HAP-1 (cell line): ENCODE data around the gene PEX12.
"Not testable (repeated sequence)": the region's sequence is repeated elsewhere in the genome, so short reads cannot be mapped to it uniquely, and the experiment has no call there.

Experiments
- DNase-seq, 2 experiments: peaks; one replicate each; pipeline ENCODE4 v3.0.0-alpha.2; 2016 to 2020; ENCODE audit warnings: low spot score in 2 of 2
- H3K27me3 ChIP-seq: fragments of 250-450 bp; sonication (Bioruptor Pico); 2 replicates; pipeline ENCODE4 v1.5.1; 2020; ENCODE audit warnings: low read depth, mild to moderate bottlenecking, moderate library complexity
- H3K36me3 ChIP-seq: fragments of 250-450 bp; sonication (Bioruptor Pico); replicated peaks from 2 replicates; pipeline ENCODE4 v1.5.1; 2020; ENCODE audit warnings: mild to moderate bottlenecking
- H3K4me1 ChIP-seq: fragments of 250-450 bp; sonication (Bioruptor Pico); 2 replicates; pipeline ENCODE4 v1.5.1; 2020; ENCODE audit warnings: mild to moderate bottlenecking
- H3K4me3 ChIP-seq: fragments of 250-450 bp; sonication (Bioruptor Pico); 2 replicates; pipeline ENCODE4 v1.5.1; 2020; ENCODE audit warnings: mild to moderate bottlenecking, moderate library complexity
- H3K9me3 ChIP-seq: fragments of 250-450 bp; sonication (Bioruptor Pico); 2 replicates; pipeline ENCODE4 v1.5.1; 2020; ENCODE audit warnings: mild to moderate bottlenecking, moderate library complexity
- in situ Hi-C: fragments of 300-500 bp; cut with MboI; formaldehyde crosslinking; loops from 3 replicates; pipeline ENCODE4 v1.14.3; 2020; ENCODE audit warnings: low sequenced_read_pairs, inconsistent platforms, mixed read lengths

Gene PEX12

GRCh38 chr17:35596530-35597233, 18.3 kb upstream of the PEX12 start:
- Histone ChIP-seq H3K4me1 (no peaks in the 10 kb centered on the region), H3K36me3 (peaks cover 72% of the 10 kb centered on the region), H3K27me3 (no peaks in the 10 kb centered on the region), H3K9me3 (no peaks in the 10 kb centered on the region), H3K4me3 (no peak overlapping the region)
- DNase-seq = no peak
- in situ Hi-C loops = no loop called here

DNA sequence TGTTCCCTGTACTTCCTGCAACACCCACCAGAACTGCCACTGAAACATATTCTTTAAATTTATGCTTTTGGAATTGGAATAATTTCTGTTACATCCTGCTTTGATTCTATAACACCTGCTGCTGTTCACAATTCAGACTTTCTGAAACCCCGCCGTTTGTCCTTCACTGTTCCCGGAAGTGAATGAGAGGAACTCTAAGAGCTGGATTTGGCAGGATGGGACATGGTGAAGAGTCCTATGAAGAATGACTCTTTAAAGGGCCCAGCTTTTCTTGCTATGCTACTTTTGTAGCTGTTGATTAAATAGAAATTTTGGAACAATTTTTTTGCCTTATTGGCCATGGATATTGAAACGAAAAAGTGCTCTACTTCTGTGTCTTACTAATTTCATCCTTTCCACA, 17.7 kb upstream of the PEX12 start:
- Histone ChIP-seq H3K4me3 (no peak overlapping the region), H3K36me3 (peaks cover 66% of the 10 kb centered on the region), H3K27me3 (no peaks in the 10 kb centered on the region), H3K4me1 (no peaks in the 10 kb centered on the region; the same call in 1 of the 2 replicates), H3K9me3 (no peaks in the 10 kb centered on the region)
- DNase-seq = no peak
- in situ Hi-C loops = no loop called here

DNA sequence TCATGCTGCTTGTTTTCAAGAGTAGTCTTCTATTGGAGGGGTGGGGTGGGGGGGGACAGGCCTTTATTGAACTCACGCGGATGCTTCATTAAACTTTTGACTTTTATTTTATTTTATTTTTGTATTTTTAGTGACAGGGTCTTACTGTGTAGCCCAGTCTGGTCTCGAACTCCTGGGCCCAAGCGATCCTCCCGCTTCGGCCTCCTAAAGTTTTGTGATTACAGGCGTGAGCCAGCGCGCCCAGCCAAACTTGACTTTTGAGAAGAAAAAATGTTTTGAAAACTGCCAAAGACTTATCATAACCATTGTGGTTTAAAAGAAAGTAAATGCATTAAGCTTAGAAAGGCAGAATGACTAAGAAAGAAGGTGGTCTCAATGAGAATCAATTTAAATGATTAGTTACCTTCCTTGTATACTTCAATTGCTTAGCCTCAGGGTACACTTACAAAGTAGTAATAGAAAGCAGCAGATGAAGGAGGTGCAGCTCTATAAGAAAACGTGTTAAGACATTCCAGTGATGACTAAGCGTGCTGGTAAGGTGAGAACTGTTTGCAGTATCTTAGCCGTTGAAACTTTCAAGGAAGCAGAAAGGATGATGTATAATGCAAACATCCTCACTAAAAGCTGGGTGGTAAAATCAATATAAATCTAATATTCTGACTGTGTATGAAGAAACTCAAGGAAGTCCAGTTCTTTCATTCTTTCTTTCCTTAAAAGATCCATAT, 10.0 kb upstream of the PEX12 start:
- H3K36me3 ChIP-seq = no peaks in the 10 kb centered on the region
- DNase-seq = peak; percentile 64 to 95
- H3K27me3 ChIP-seq = no peaks in the 10 kb centered on the region
- H3K9me3 ChIP-seq = no peaks in the 10 kb centered on the region
- in situ Hi-C loops = no loop called here
- peaks cover 20% of the 10 kb centered on the region for H3K4me1 ChIP-seq
- H3K4me3 ChIP-seq = peak overlapping the region; percentile 72

- in situ Hi-C loops = no loop called here
- peak within 1 kb of the TSS; percentile 72 for H3K4me3 ChIP-seq
These were observed 8.9 kb upstream of the PEX12 start, which contains the start of gene AP2B1 for GRCh38 chr17:35587074-35587961. TSS of gene AP2B1 (plus strand) at chr17:35587322. CDS start at chr17:35594031, 6,709 bp downstream.

DNA sequence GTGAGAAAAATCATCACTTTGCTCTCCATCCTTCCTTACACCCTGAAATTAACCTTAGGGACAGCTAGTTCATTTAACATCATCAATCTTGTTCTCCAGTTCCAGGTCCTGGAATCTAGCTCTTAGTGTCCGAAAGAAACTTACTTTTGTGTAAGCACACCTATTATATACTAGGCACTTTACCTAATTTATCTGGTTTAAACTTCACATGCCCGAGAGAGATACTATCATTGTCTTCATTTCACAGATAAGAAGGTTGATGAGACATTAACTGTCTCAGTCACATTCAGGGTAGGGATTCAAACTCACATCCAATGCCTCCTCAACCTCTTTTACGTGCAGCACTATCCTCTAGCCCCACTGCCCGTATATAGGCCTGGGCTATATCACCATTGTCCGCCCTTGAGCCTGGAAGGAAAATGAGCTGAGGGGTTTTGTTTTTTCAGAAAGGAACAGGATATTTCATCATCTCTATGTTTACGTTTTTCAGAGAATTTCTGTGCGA, 8.2 kb upstream of the PEX12 start:
- H3K27me3 ChIP-seq = no peaks in the 10 kb centered on the region
- H3K9me3 ChIP-seq = no peaks in the 10 kb centered on the region
- H3K4me1 ChIP-seq = peaks cover 20% of the 10 kb centered on the region
- no peaks in the 10 kb centered on the region for H3K36me3 ChIP-seq
- DNase-seq = no peak
- in situ Hi-C loops = no loop called here
- H3K4me3 ChIP-seq = peak overlapping the region; percentile 72

More at GRCh38 chr17:35587074-35587961, 8.9 kb upstream of the PEX12 start, which contains the start of gene AP2B1:
- Histone ChIP-seq H3K27me3 (no peaks in the 10 kb centered on the region), H3K4me1 (peaks cover 20% of the 10 kb centered on the region), H3K9me3 (no peaks in the 10 kb centered on the region), H3K36me3 (no peaks in the 10 kb centered on the region)
- DNase-seq = peak; percentile 83 to 94

DNA sequence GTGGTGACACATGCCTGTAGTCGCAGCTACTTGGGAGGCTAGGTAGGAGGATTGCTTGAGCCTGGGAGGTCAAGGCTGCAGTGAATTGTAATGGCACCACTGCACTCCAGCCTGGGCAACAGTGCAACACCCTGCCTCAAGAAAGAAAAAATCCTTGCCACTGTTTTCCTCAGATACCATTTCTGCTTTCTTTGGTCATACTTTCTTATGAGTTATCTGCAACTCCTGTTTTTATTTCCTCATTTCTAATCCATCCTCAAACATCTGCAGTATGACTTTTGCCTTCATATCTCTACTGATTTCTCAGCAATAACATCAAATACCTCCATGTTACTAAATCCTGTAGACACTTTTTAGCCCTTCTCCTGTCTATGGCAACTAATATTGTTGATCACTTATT, 5.7 kb upstream of the PEX12 start:
- H3K4me3 ChIP-seq = no peak overlapping the region
- H3K4me1 ChIP-seq = peaks cover 12% of the 10 kb centered on the region
- DNase-seq = no peak
- no peaks in the 10 kb centered on the region for H3K36me3 ChIP-seq
- no peaks in the 10 kb centered on the region for H3K27me3 ChIP-seq
- in situ Hi-C loops = no loop called here
- no peaks in the 10 kb centered on the region for H3K9me3 ChIP-seq

DNA sequence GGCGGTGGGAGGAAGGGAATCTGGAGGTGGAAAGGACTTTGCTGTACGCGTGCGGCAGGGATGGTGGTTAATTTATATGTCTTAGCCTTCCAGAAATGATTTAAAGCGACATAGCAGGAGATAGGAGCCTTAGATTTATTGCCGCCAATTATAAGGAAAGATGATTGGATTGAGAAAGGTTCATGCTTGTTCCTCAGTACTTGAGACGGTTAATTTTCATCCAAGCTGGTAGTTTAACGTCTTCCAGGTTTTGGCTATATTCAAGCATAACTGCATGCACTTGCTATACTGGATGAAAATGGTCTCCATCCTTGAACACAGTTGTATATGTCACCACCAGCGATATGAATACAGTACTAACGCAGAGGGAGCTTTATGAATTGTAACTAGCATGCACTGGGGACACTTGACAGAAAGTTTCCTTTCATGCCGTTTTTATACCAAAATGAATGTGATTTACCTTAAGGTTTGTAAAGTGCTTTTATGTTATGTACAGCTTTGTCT, 610 bp upstream of the PEX12 start:
- Histone ChIP-seq H3K27me3 (no peaks in the 10 kb centered on the region), H3K9me3 (no peaks in the 10 kb centered on the region), H3K36me3 (peaks cover 17% of the 10 kb centered on the region), H3K4me3 (peak overlapping the region; percentile 63), H3K4me1 (peaks cover 10% of the 10 kb centered on the region)
- no peak for DNase-seq
- in situ Hi-C loops = no loop called here

DNA sequence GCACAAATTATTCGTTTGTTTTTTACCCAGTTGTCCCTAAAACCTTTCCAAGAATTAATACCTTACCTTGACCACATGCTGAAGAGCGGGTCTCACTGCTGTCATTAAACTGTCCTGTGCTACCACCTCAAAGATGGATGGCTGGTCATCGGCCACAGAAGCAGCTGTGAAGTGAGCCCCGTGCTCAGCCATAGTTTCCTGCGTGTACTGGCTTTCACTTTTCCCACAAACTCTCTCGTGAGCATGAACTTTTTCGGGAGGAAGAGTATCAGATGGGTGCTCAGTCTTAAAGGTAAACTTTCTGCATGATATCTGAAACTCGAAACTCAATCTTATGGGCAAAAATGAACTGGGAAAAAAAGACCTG, 558 bp downstream of the PEX12 start:
- no peak for DNase-seq
- no peaks in the 10 kb centered on the region for H3K27me3 ChIP-seq
- H3K36me3 ChIP-seq = peaks cover 17% of the 10 kb centered on the region
- H3K4me3 ChIP-seq = peak overlapping the region; percentile 63
- no peaks in the 10 kb centered on the region for H3K9me3 ChIP-seq
- in situ Hi-C loops = no loop called here
- peaks cover 10% of the 10 kb centered on the region for H3K4me1 ChIP-seq

DNA sequence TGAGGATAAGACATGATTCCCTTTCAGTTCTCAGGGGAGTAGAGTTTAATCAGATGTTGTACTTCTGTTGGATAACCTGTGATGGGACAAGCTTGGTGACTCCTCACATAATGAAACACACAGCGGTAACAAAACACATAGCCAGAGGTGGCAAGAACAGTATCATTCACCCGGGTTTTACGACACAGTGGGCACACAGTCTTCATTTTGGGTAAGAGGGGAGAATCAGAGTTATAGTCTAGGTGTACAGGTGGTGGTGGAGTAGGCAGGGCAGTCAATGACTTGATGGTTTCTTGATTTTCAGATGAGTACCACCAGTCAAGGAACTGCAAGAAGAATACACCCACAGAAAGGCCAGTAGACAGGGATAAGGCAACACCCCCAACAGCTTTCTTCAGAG, 2.6 kb downstream of the PEX12 start:
- in situ Hi-C loops = no loop called here
- Histone ChIP-seq H3K9me3 (no peaks in the 10 kb centered on the region), H3K4me3 (no peak overlapping the region), H3K36me3 (peaks cover 25% of the 10 kb centered on the region), H3K4me1 (peaks cover 10% of the 10 kb centered on the region), H3K27me3 (no peaks in the 10 kb centered on the region)
- no peak for DNase-seq

- H3K36me3 ChIP-seq = peaks cover 9% of the 10 kb centered on the region
- DNase-seq = no peak
- H3K4me3 ChIP-seq = peak overlapping the region; percentile 68
- peaks cover 12% of the 10 kb centered on the region for H3K4me1 ChIP-seq
- H3K9me3 ChIP-seq = no peaks in the 10 kb centered on the region
- H3K27me3 ChIP-seq = 0 out of 2 replicates have a peak, but pooled peaks cover 2% of the 10 kb centered on the region
- in situ Hi-C loops = no loop called here
These were observed 9.0 kb downstream of the PEX12 start for GRCh38 chr17:35569405-35569804.

GRCh38 chr17:35568561-35568960, 9.8 kb downstream of the PEX12 start:
- H3K4me3 ChIP-seq = peak overlapping the region; percentile 68
- H3K36me3 ChIP-seq = peaks cover 8% of the 10 kb centered on the region; the same call in 1 of the 2 replicates
- peak in 1 of 2 experiments; percentile 53 for DNase-seq
- H3K4me1 ChIP-seq = peaks cover 12% of the 10 kb centered on the region
- no peaks in the 10 kb centered on the region for H3K9me3 ChIP-seq
- 0 out of 2 replicates have a peak, but pooled peaks cover 4% of the 10 kb centered on the region for H3K27me3 ChIP-seq
- in situ Hi-C loops = no loop called here

DNA sequence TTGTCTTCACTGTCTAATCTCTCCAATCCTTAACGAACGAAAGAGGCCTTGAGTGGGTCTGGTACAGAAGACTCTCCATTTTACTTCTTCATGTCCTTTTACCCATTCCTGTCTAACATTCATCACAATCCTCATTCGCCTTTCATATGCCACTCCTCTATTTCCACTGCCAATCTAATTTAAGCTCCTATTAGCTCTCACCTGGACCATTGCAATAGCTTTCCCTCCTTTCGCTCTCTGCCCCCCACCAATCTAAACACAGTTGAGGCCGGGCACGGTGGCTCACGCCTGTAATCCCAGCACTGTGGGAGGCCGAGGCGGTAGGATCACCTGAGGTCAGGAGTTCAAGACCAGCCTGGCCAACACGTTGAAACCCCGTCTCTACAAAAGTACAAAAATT, 11.4 kb downstream of the PEX12 start:
- DNase-seq = no peak
- Histone ChIP-seq H3K36me3 (0 out of 2 replicates have a peak, but pooled peaks cover 1% of the 10 kb centered on the region), H3K9me3 (no peaks in the 10 kb centered on the region), H3K4me3 (peak overlapping the region; percentile 68), H3K4me1 (peaks cover 12% of the 10 kb centered on the region), H3K27me3 (0 out of 2 replicates have a peak, but pooled peaks cover 4% of the 10 kb centered on the region)
- in situ Hi-C loops = no loop called here

GRCh38 chr17:35563181-35563580, 15.2 kb downstream of the PEX12 start:
- H3K4me3 ChIP-seq, H3K36me3 ChIP-seq, H3K27me3 ChIP-seq, H3K9me3 ChIP-seq, H3K4me1 ChIP-seq, in situ Hi-C loops, DNase-seq: not testable (repeated sequence)
